Osteoblast (primary cell): ENCODE results near the gene UBXN4. TPM values are rescaled to one million over a fixed set of nuclear protein-coding genes. Genes with fewer than 3 reads are reported as not detected.

Experiments
- DNase-seq: peaks from one replicate; pipeline ENCODE4 v3.0.0; 2011; ENCODE audit warnings: low spot score, mixed read lengths; ENCODE audit not compliant: insufficient read length; ENCODE audit errors: missing footprints
- H2AFZ ChIP-seq: 2 replicates; pipeline ENCODE4 v1.6.0; 2011; ENCODE audit warnings: mild to moderate bottlenecking, low read length
- H3K27ac ChIP-seq: 2 replicates; pipeline ENCODE4 v1.5.1; 2011; ENCODE audit warnings: mild to moderate bottlenecking, low read depth, low read length, moderate library complexity
- H3K27me3 ChIP-seq: 2 replicates; pipeline ENCODE4 v1.6.0; 2012; ENCODE audit warnings: mild to moderate bottlenecking, control low read depth, inconsistent platforms, low read length, moderate library complexity; ENCODE audit not compliant: insufficient read depth
- H3K36me3 ChIP-seq: 2 replicates; pipeline ENCODE4 v1.5.1; 2011; ENCODE audit warnings: mild to moderate bottlenecking, low read length, control low read depth, moderate library complexity; ENCODE audit not compliant: insufficient read depth
- H3K4me1 ChIP-seq: 2 replicates; pipeline ENCODE4 v1.5.1; 2011; ENCODE audit warnings: mild to moderate bottlenecking, low read length, control low read depth, moderate library complexity; ENCODE audit not compliant: insufficient read depth
- H3K4me2 ChIP-seq: 2 replicates; pipeline ENCODE4 v1.6.0; 2011; ENCODE audit warnings: mild to moderate bottlenecking, low read length; ENCODE audit not compliant: insufficient read depth
- H3K4me3 ChIP-seq: fragments of 200-600 bp; sonication (generic); 3 replicates; pipeline ENCODE4 v1.5.1; 2012; ENCODE audit warnings: mild to moderate bottlenecking, low read length, inconsistent platforms; ENCODE audit not compliant: insufficient read depth
- H3K79me2 ChIP-seq: 2 replicates; pipeline ENCODE4 v1.6.0; 2012; ENCODE audit warnings: mild to moderate bottlenecking, low read length, control low read depth, inconsistent platforms; ENCODE audit not compliant: insufficient read depth
- H3K9me3 ChIP-seq: 2 replicates; pipeline ENCODE4 v1.5.1; 2011; ENCODE audit warnings: low read depth, low read length, control low read depth
- H4K20me1 ChIP-seq: 2 replicates; pipeline ENCODE4 v1.6.0; 2012; ENCODE audit warnings: mild to moderate bottlenecking, low read length, control low read depth; ENCODE audit not compliant: insufficient read depth
- CTCF ChIP-seq: IDR thresholded peaks from 2 replicates; pipeline ENCODE4 v1.5.1; 2011; ENCODE audit warnings: mild to moderate bottlenecking, low read depth, low read length, moderate library complexity; ENCODE audit errors: extremely low read depth
- total RNA-seq: library from RNA; depleted of rRNA; stranded (reverse); fragments of >200 nt; gene quantifications from 2 replicates; pipeline ENCODE4 v1.2.3, GENCODE V29; 2012

The UBXN4 gene
- total RNA-seq, 1 donor: 75.6 TPM

GRCh38 chr2:135744760-135745314 is 3.2 kb downstream of the UBXN4 start:
- peak overlapping the region; percentile 93 for H3K27ac ChIP-seq
- H3K27me3 ChIP-seq: no peaks in the 10 kb centered on the region
- H3K9me3 ChIP-seq: no peaks in the 10 kb centered on the region
- no peak overlapping the region for H2AFZ ChIP-seq
- TF ChIP-seq CTCF: peak; percentile 26
- DNase-seq: no peak
- H4K20me1 ChIP-seq: peaks cover 49% of the 10 kb centered on the region
- no peak overlapping the region for H3K4me3 ChIP-seq
- H3K79me2 ChIP-seq: peaks cover 70% of the 10 kb centered on the region
- H3K36me3 ChIP-seq: peaks cover 13% of the 10 kb centered on the region
- H3K4me1 ChIP-seq: peaks cover 23% of the 10 kb centered on the region
- H3K4me2 ChIP-seq: peak overlapping the region; percentile 83

- H3K4me1 ChIP-seq: peaks cover 23% of the 10 kb centered on the region
- peaks cover 51% of the 10 kb centered on the region for H4K20me1 ChIP-seq
- no peak for TF ChIP-seq CTCF
- H3K79me2 ChIP-seq: peaks cover 74% of the 10 kb centered on the region
- no peak overlapping the region for H3K4me3 ChIP-seq
- peak overlapping the region; percentile 83 for H3K4me2 ChIP-seq
- H3K9me3 ChIP-seq: no peaks in the 10 kb centered on the region
- H3K27ac ChIP-seq: peak overlapping the region; percentile 93
- DNase-seq: peak; percentile 89
- H3K27me3 ChIP-seq: no peaks in the 10 kb centered on the region
- H3K36me3 ChIP-seq: peaks cover 17% of the 10 kb centered on the region
- H2AFZ ChIP-seq: no peak overlapping the region
Measured at GRCh38 chr2:135745545-135745944, 3.9 kb downstream of the UBXN4 start.

- Histone ChIP-seq H3K27me3 (no peaks in the 10 kb centered on the region), H3K27ac (no peak overlapping the region), H3K36me3 (peaks cover 67% of the 10 kb centered on the region), H3K9me3 (no peaks in the 10 kb centered on the region), H3K4me3 (no peak overlapping the region), H4K20me1 (peaks cover 7% of the 10 kb centered on the region), H3K4me2 (no peak overlapping the region), H3K79me2 (peaks cover 21% of the 10 kb centered on the region), H2AFZ (no peak overlapping the region), H3K4me1 (no peaks in the 10 kb centered on the region)
- DNase-seq: no peak
- no peak for TF ChIP-seq CTCF
Measured at GRCh38 chr2:135755573-135755972, 13.9 kb downstream of the UBXN4 start.

- peaks cover 76% of the 10 kb centered on the region for H3K36me3 ChIP-seq
- H3K4me2 ChIP-seq: no peak overlapping the region
- no peaks in the 10 kb centered on the region for H3K4me1 ChIP-seq
- H2AFZ ChIP-seq: no peak overlapping the region
- DNase-seq: no peak
- H3K27ac ChIP-seq: no peak overlapping the region
- H3K79me2 ChIP-seq: peaks cover 29% of the 10 kb centered on the region
- TF ChIP-seq CTCF: no peak
- no peaks in the 10 kb centered on the region for H3K27me3 ChIP-seq
- H3K9me3 ChIP-seq: no peaks in the 10 kb centered on the region
- peaks cover 7% of the 10 kb centered on the region for H4K20me1 ChIP-seq
- H3K4me3 ChIP-seq: no peak overlapping the region
Measured at GRCh38 chr2:135756692-135757091, 15.0 kb downstream of the UBXN4 start.
